Skeletal muscle satellite cell (primary cell): ENCODE measurements around the gene VARS1.
A peak's percentile ranks its signal among the peaks of the same experiment; 100 is the strongest.

Source experiments
- H3K27me3 ChIP-seq: 2 replicates; pipeline ENCODE4 v1.7.0; 2013; ENCODE audit warnings: low read length; ENCODE audit not compliant: control insufficient read depth, insufficient read depth
- H3K36me3 ChIP-seq: 2 replicates; pipeline ENCODE4 v1.7.0; 2013; ENCODE audit warnings: mild to moderate bottlenecking, control low read depth, low read length; ENCODE audit not compliant: insufficient read depth
- H3K4me1 ChIP-seq: 2 replicates; pipeline ENCODE4 v1.7.0; 2013; ENCODE audit warnings: low read length; ENCODE audit not compliant: control insufficient read depth, insufficient read depth
- H3K4me2 ChIP-seq: 2 replicates; pipeline ENCODE4 v1.7.0; 2013; ENCODE audit warnings: mild to moderate bottlenecking, low read length
- H3K4me3 ChIP-seq: 2 replicates; pipeline ENCODE4 v1.7.0; 2013; ENCODE audit warnings: low read length
- H3K9ac ChIP-seq: 2 replicates; pipeline ENCODE4 v1.7.0; 2013; ENCODE audit warnings: mild to moderate bottlenecking, low read depth, low read length, moderate library complexity
- H3K9me3 ChIP-seq: replicated peaks from 2 replicates; pipeline ENCODE4 v1.7.0; 2013; ENCODE audit warnings: mild to moderate bottlenecking, control low read depth, low read length

VARS1 gene

GRCh38 chr6:31764198-31764597 lies 31.4 kb downstream of the VARS1 start:
- H3K4me2 ChIP-seq = no peak overlapping the region
- no peaks in the 10 kb centered on the region for H3K9me3 ChIP-seq
- no peak overlapping the region for H3K4me3 ChIP-seq
- H3K27me3 ChIP-seq = no peaks in the 10 kb centered on the region
- H3K36me3 ChIP-seq = peaks cover 17% of the 10 kb centered on the region
- H3K9ac ChIP-seq = no peak overlapping the region
- peaks cover 11% of the 10 kb centered on the region for H3K4me1 ChIP-seq

- Histone ChIP-seq H3K27me3 (no peaks in the 10 kb centered on the region), H3K4me1 (peaks cover 11% of the 10 kb centered on the region), H3K9me3 (no peaks in the 10 kb centered on the region), H3K36me3 (peaks cover 17% of the 10 kb centered on the region), H3K4me2 (no peak overlapping the region), H3K4me3 (no peak overlapping the region), H3K9ac (no peak overlapping the region)
Measured at GRCh38 chr6:31763619-31763940, 32.0 kb downstream of the VARS1 start.

- Histone ChIP-seq H3K4me3 (no peak overlapping the region), H3K9ac (no peak overlapping the region), H3K4me2 (no peak overlapping the region), H3K9me3 (no peaks in the 10 kb centered on the region), H3K27me3 (no peaks in the 10 kb centered on the region), H3K4me1 (peaks cover 11% of the 10 kb centered on the region), H3K36me3 (peaks cover 17% of the 10 kb centered on the region)
Measured at GRCh38 chr6:31762878-31763618, 32.5 kb downstream of the VARS1 start.

GRCh38 chr6:31762356-31762755 lies 33.2 kb downstream of the VARS1 start, which contains the start of gene SAPCD1:
Gene SAPCD1, plus strand, starts transcription at chr6:31762656. Its CDS starts 399 bp downstream, at chr6:31763055.
- Histone ChIP-seq H3K27me3 (no peaks in the 10 kb centered on the region), H3K9me3 (no peaks in the 10 kb centered on the region), H3K4me3 (no peak within 1 kb of the TSS), H3K4me1 (peaks cover 11% of the 10 kb centered on the region), H3K36me3 (peaks cover 17% of the 10 kb centered on the region), H3K9ac (no peak within 1 kb of the TSS), H3K4me2 (no peak within 1 kb of the TSS)

- peaks cover 17% of the 10 kb centered on the region for H3K36me3 ChIP-seq
- H3K27me3 ChIP-seq = no peaks in the 10 kb centered on the region
- H3K9me3 ChIP-seq = no peaks in the 10 kb centered on the region
- H3K9ac ChIP-seq = no peak overlapping the region
- peaks cover 8% of the 10 kb centered on the region for H3K4me1 ChIP-seq
- no peak overlapping the region for H3K4me3 ChIP-seq
- no peak overlapping the region for H3K4me2 ChIP-seq
Measured at GRCh38 chr6:31761343-31761742, 34.2 kb downstream of the VARS1 start.

GRCh38 chr6:31760790-31761189 lies 34.8 kb downstream of the VARS1 start:
- Histone ChIP-seq H3K9ac (no peak overlapping the region), H3K36me3 (peaks cover 17% of the 10 kb centered on the region), H3K9me3 (no peaks in the 10 kb centered on the region), H3K27me3 (no peaks in the 10 kb centered on the region), H3K4me3 (no peak overlapping the region), H3K4me1 (peaks cover 5% of the 10 kb centered on the region), H3K4me2 (no peak overlapping the region)

GRCh38 chr6:31758281-31758680 lies 37.3 kb downstream of the VARS1 start:
- Histone ChIP-seq H3K36me3 (peaks cover 14% of the 10 kb centered on the region), H3K4me3 (no peak overlapping the region), H3K27me3 (no peaks in the 10 kb centered on the region), H3K4me1 (peaks cover 4% of the 10 kb centered on the region), H3K4me2 (no peak overlapping the region), H3K9me3 (no peaks in the 10 kb centered on the region), H3K9ac (no peak overlapping the region)

- Histone ChIP-seq H3K9ac (no peak overlapping the region), H3K4me2 (peak overlapping the region; percentile 60), H3K9me3 (no peaks in the 10 kb centered on the region), H3K27me3 (no peaks in the 10 kb centered on the region), H3K36me3 (peaks cover 6% of the 10 kb centered on the region), H3K4me1 (peaks cover 15% of the 10 kb centered on the region), H3K4me3 (no peak overlapping the region)
Measured at GRCh38 chr6:31752739-31753319, 42.7 kb downstream of the VARS1 start.

- Histone ChIP-seq H3K9me3 (no peaks in the 10 kb centered on the region), H3K4me3 (no peak overlapping the region), H3K4me1 (peaks cover 15% of the 10 kb centered on the region), H3K27me3 (no peaks in the 10 kb centered on the region), H3K9ac (no peak overlapping the region), H3K36me3 (peaks cover 6% of the 10 kb centered on the region), H3K4me2 (no peak overlapping the region)
Measured at GRCh38 chr6:31750411-31751022, 45.0 kb downstream of the VARS1 start.

- H3K4me2 ChIP-seq = no peak overlapping the region
- peaks cover 15% of the 10 kb centered on the region for H3K4me1 ChIP-seq
- H3K4me3 ChIP-seq = no peak overlapping the region
- H3K9me3 ChIP-seq = no peaks in the 10 kb centered on the region
- H3K27me3 ChIP-seq = no peaks in the 10 kb centered on the region
- H3K9ac ChIP-seq = no peak overlapping the region
- peaks cover 6% of the 10 kb centered on the region for H3K36me3 ChIP-seq
Measured at GRCh38 chr6:31749301-31750036, 46.1 kb downstream of the VARS1 start.
